PFSK-1 (cell line): ENCODE results near the gene KRTAP24-1.

Experiments
- FOXP2 ChIP-seq: optimal IDR thresholded peaks from 2 replicates; pipeline ENCODE3; 2011; ENCODE audit warnings: borderline replicate concordance, control low read depth, inconsistent platforms; ENCODE audit not compliant: insufficient read depth; ENCODE audit errors: extremely low read length, extremely low read depth
- POLR2AphosphoS5 ChIP-seq: IDR thresholded peaks from 2 replicates; pipeline ENCODE4 v1.6.1; 2012; ENCODE audit warnings: low read depth, mild to moderate bottlenecking, control low read depth, low read length, moderate library complexity
- REST ChIP-seq, 2 experiments: IDR thresholded peaks; 2 replicates each; pipeline versions ENCODE4 v1.6.1 to v1.8.0; 2011 to 2012; ENCODE audit warnings: low read depth in 2 of 2, low read length in 2 of 2, control low read depth in 1 of 2, inconsistent platforms in 1 of 2, mild to moderate bottlenecking in 1 of 2, moderate library complexity in 1 of 2; ENCODE audit not compliant: insufficient read depth in 1 of 2
- SIN3A ChIP-seq: IDR thresholded peaks from 2 replicates; pipeline ENCODE4 v1.6.1; 2012; ENCODE audit warnings: mild to moderate bottlenecking, low read length, moderate library complexity, borderline replicate concordance; ENCODE audit not compliant: insufficient read depth
- TAF1 ChIP-seq: IDR thresholded peaks from 2 replicates; pipeline ENCODE4 v1.6.1; 2012; ENCODE audit warnings: low read length, control low read depth, borderline replicate concordance; ENCODE audit not compliant: insufficient read depth

DNA sequence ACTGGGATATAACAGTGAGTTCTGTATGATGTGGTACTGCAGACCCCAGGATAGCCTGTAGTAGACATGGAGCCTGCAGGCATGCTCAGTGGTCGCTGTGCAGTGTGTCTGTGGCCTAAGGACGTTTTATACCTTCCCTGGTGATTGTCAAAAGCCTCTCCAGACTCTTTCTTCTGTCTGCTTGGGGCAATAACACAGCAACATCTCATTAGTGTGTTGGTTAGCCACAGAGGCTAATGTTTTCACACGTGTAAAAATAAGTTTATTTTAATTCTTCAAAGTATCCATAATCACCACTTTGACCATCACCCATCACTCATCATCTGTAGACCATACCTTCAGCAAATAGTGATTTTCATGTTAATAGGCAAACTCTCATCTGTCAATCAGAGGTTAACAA, at the start of gene KRTAP24-1:
- TF ChIP-seq SIN3A (no peak), REST (IDR thresholded peaks at IDR 0.05; ENCODE audit: insufficient read depth in 1 of 2, low read depth in 2 of 2, low read length in 2 of 2) (no peak), TAF1 (no peak), POLR2AphosphoS5 (no peak), FOXP2 (no peak)
